Esophagus muscularis mucosa (tissue), 3 donors: ENCODE results near the gene RDH14.

Experiments used
- POLR2AphosphoS5 ChIP-seq, 2 donors: sonication (generic); formaldehyde crosslinking; IDR thresholded peaks; one replicate each; pipeline ENCODE4 v1.6.1; 2017; ENCODE audit warnings: antibody characterized with exemption in 2 of 2
- TF ChIP-seq, protein P1 (sequence below), 3 experiments: fragments of 200-600 bp in 2 of 3; fragments of 450-650 bp in 1 of 3; sonication (generic) in 2 of 3; IDR thresholded peaks; one replicate each; pipeline ENCODE4 v1.5.1; 2017 to 2019; ENCODE audit warnings: antibody characterized with exemption in 3 of 3, mild to moderate bottlenecking in 2 of 3, moderate library complexity in 1 of 3

DNA sequence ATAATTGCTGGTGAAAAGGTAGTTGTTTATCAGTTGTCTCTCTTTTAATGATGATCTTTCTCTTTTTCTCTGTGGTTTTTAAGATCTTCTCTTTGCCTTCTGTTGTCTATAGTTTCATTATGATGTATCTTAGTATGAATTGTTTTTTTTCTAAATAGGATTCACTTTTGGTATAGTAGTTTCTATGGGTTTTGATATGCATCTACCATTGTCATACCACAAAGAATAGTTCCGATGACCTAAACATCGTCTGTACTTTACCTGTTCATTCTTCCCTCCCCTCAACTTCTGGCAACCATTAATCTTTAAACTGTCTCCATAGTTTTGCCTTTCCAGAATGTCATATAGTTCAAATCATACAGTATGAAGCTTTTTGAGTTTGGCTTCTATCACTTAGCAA is 19.6 kb downstream of the RDH14 start:
- TF ChIP-seq, protein P1, sequence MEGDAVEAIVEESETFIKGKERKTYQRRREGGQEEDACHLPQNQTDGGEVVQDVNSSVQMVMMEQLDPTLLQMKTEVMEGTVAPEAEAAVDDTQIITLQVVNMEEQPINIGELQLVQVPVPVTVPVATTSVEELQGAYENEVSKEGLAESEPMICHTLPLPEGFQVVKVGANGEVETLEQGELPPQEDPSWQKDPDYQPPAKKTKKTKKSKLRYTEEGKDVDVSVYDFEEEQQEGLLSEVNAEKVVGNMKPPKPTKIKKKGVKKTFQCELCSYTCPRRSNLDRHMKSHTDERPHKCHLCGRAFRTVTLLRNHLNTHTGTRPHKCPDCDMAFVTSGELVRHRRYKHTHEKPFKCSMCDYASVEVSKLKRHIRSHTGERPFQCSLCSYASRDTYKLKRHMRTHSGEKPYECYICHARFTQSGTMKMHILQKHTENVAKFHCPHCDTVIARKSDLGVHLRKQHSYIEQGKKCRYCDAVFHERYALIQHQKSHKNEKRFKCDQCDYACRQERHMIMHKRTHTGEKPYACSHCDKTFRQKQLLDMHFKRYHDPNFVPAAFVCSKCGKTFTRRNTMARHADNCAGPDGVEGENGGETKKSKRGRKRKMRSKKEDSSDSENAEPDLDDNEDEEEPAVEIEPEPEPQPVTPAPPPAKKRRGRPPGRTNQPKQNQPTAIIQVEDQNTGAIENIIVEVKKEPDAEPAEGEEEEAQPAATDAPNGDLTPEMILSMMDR (IDR thresholded peaks at IDR 0.05): no peak
- no peak for TF ChIP-seq POLR2AphosphoS5 (IDR thresholded peaks at IDR 0.05)
